SK-N-SH treated with all-trans-retinoic acid at 6 μM for 48 hours (cell line): ENCODE results near the gene SMIM29.

ENCODE experiments used
- ATAC-seq: fragments of 200-7000 bp; cut with Tn5 transposase; 3 replicates; pipeline ENCODE4 v1.9.1; 2020; ENCODE audit warnings: mild to moderate bottlenecking, moderate library complexity
- ARNTL ChIP-seq: fragments of 450-650 bp; formaldehyde crosslinking; IDR thresholded peaks from 2 replicates; pipeline ENCODE4 v1.5.0; 2020; ENCODE audit warnings: low read depth, mild to moderate bottlenecking, moderate library complexity, borderline replicate concordance
- BACH2 ChIP-seq: fragments of 250-450 bp; sonication (Bioruptor Pico); IDR thresholded peaks from 2 replicates; pipeline ENCODE4 v1.9.0; 2021; ENCODE audit warnings: mild to moderate bottlenecking, borderline replicate concordance
- CREB5 ChIP-seq: fragments of 250-450 bp; sonication (Bioruptor Pico); IDR thresholded peaks from 2 replicates; pipeline ENCODE4 v1.5.1; 2020; ENCODE audit warnings: low read depth, mild to moderate bottlenecking, moderate library complexity
- CSDC2 ChIP-seq: fragments of 250-450 bp; sonication (Bioruptor Pico); IDR thresholded peaks from 2 replicates; pipeline ENCODE4 v1.5.0; 2020; ENCODE audit warnings: mild to moderate bottlenecking, moderate library complexity
- ESRRG ChIP-seq: fragments of 250-450 bp; sonication (Bioruptor Pico); IDR thresholded peaks from 2 replicates; pipeline ENCODE4 v1.6.1; 2021; ENCODE audit warnings: mild to moderate bottlenecking
- GLIS3 ChIP-seq: fragments of 250-450 bp; sonication (Bioruptor Pico); IDR thresholded peaks from 2 replicates; pipeline ENCODE4 v1.5.0; 2020; ENCODE audit warnings: mild to moderate bottlenecking, moderate library complexity
- ISL1 ChIP-seq: fragments of 250-450 bp; sonication (Bioruptor Pico); IDR thresholded peaks from 2 replicates; pipeline ENCODE4 v2.1.2; 2022; ENCODE audit warnings: mild to moderate bottlenecking, moderate library complexity
- PPARA ChIP-seq: fragments of 250-450 bp; sonication (Bioruptor Pico); IDR thresholded peaks from 2 replicates; pipeline ENCODE4 v1.5.0; 2020; ENCODE audit warnings: mild to moderate bottlenecking, borderline replicate concordance
- RARB ChIP-seq: fragments of 250-450 bp; sonication (Bioruptor Pico); IDR thresholded peaks from 2 replicates; pipeline ENCODE4 v1.8.0; 2021; ENCODE audit warnings: mild to moderate bottlenecking, moderate library complexity
- SNAI2 ChIP-seq: fragments of 250-450 bp; sonication (Bioruptor Pico); IDR thresholded peaks from 2 replicates; pipeline ENCODE4 v1.5.0; 2020; ENCODE audit warnings: mild to moderate bottlenecking, moderate library complexity
- TOX ChIP-seq: fragments of 250-450 bp; sonication (Bioruptor Pico); IDR thresholded peaks from 2 replicates; pipeline ENCODE4 v1.8.0; 2021; ENCODE audit warnings: mild to moderate bottlenecking, moderate library complexity, borderline replicate concordance
- TSHZ2 ChIP-seq: fragments of 250-450 bp; sonication (Bioruptor Pico); IDR thresholded peaks from 2 replicates; pipeline ENCODE4 v1.5.0; 2020; ENCODE audit warnings: mild to moderate bottlenecking, moderate library complexity
- ZC3H10 ChIP-seq: fragments of 250-450 bp; sonication (Bioruptor Pico); IDR thresholded peaks from 2 replicates; pipeline ENCODE4 v1.5.1; 2021; ENCODE audit warnings: mild to moderate bottlenecking, moderate library complexity
- ZNF70 ChIP-seq: fragments of 450-650 bp; formaldehyde crosslinking; IDR thresholded peaks from 2 replicates; pipeline ENCODE4 v1.5.0; 2020; ENCODE audit warnings: mild to moderate bottlenecking, moderate library complexity
- ZNF8 ChIP-seq: fragments of 450-650 bp; formaldehyde crosslinking; IDR thresholded peaks from 2 replicates; pipeline ENCODE4 v1.5.0; 2020; ENCODE audit warnings: mild to moderate bottlenecking, moderate library complexity
- TF ChIP-seq, protein P1 (sequence below): fragments of 250-450 bp; sonication (Bioruptor Pico); IDR thresholded peaks from 2 replicates; pipeline ENCODE4 v1.8.0; 2020; ENCODE audit warnings: mild to moderate bottlenecking, moderate library complexity, borderline replicate concordance
- TF ChIP-seq, protein P2 (sequence below): fragments of 250-450 bp; sonication (Bioruptor Pico); IDR thresholded peaks from 2 replicates; pipeline ENCODE4 v1.5.1; 2021; ENCODE audit warnings: mild to moderate bottlenecking, moderate library complexity

Gene SMIM29

GRCh38 chr6:34277763-34278112, 28.9 kb upstream of the SMIM29 start:
- no peak for ATAC-seq
- TF ChIP-seq CREB5 (CRISPR knock-in tag) (no peak), ZNF8 (CRISPR knock-in tag) (no peak), TSHZ2 (no peak), BACH2 (no peak), ISL1 (CRISPR knock-in tag) (no peak)
- TF ChIP-seq, protein P1, sequence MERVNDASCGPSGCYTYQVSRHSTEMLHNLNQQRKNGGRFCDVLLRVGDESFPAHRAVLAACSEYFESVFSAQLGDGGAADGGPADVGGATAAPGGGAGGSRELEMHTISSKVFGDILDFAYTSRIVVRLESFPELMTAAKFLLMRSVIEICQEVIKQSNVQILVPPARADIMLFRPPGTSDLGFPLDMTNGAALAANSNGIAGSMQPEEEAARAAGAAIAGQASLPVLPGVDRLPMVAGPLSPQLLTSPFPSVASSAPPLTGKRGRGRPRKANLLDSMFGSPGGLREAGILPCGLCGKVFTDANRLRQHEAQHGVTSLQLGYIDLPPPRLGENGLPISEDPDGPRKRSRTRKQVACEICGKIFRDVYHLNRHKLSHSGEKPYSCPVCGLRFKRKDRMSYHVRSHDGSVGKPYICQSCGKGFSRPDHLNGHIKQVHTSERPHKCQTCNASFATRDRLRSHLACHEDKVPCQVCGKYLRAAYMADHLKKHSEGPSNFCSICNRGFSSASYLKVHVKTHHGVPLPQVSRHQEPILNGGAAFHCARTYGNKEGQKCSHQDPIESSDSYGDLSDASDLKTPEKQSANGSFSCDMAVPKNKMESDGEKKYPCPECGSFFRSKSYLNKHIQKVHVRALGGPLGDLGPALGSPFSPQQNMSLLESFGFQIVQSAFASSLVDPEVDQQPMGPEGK (CRISPR knock-in tag), result no peak

DNA sequence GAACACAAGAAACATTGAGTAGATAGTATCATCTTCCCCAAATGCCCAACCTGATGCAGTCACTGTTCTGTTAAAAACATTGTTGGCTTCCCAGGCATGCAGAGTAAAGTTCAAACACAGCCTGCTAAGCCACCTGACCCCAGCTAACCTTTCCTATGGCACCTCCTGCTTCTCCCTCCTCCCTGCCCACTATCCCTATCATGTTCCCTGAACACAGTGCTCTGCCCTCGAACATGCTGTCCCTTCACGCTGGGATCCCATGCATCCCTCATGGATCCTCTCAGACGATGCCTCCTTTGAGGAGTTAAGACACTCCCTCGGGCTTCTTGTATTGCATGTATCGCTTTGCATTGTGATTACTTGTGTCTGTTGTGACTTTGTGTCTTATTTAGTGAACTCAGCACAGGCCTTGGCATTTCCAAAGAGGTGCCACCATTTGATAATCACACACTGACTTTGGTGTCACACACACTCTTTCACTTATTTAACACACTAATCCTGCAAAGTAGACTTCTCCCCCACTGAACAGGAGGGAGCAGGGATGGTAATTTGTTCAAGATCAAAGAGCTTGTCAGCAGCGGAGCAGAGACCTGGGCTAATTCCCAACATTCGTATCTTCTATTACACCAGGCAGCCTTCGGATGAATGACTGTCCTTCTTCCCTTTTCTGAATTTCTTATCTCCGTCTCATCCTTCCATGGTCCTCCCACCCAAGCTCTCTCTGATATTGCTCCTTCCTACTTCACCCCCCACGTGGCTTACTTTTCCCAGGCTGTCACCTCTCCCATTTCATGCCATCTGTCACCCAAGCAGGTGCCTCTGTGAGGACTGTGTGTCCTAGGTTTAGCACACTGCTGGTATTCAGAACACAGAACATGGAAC, 28.3 kb upstream of the SMIM29 start:
- ATAC-seq, result no peak
- TF ChIP-seq SNAI2 (CRISPR knock-in tag), result no peak
- no peak for TF ChIP-seq CSDC2
- TF ChIP-seq TSHZ2, result no peak
- no peak for TF ChIP-seq ZNF70 (CRISPR knock-in tag)
- no peak for TF ChIP-seq ARNTL (CRISPR knock-in tag)

DNA sequence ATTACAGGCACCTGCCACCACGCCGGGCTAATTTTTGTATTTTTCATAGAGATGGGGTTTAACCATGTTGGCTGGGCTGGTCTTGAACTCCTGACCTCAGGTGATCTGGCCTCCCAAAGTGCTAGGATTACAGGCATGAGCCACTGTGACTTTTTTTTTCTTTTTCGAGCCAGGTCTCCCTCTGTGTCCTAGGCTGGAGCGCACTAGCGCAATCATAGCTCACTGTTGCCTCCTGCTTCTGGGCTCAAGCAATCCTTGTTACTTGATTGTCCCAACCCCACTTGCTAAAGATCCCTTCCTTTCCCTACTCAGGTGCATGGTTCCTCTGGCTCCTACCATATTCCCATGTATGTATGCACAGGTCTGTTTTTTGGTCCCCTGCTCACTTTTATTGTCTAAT, 27.4 kb upstream of the SMIM29 start:
- no peak for ATAC-seq
- TF ChIP-seq TOX (CRISPR knock-in tag), result no peak
- TF ChIP-seq, protein P1 (CRISPR knock-in tag), result no peak
- TF ChIP-seq BACH2, result no peak
- no peak for TF ChIP-seq ZNF8 (CRISPR knock-in tag)
- no peak for TF ChIP-seq ESRRG (CRISPR knock-in tag)
- TF ChIP-seq RARB (CRISPR knock-in tag), result no peak
- no peak for TF ChIP-seq SNAI2 (CRISPR knock-in tag)

DNA sequence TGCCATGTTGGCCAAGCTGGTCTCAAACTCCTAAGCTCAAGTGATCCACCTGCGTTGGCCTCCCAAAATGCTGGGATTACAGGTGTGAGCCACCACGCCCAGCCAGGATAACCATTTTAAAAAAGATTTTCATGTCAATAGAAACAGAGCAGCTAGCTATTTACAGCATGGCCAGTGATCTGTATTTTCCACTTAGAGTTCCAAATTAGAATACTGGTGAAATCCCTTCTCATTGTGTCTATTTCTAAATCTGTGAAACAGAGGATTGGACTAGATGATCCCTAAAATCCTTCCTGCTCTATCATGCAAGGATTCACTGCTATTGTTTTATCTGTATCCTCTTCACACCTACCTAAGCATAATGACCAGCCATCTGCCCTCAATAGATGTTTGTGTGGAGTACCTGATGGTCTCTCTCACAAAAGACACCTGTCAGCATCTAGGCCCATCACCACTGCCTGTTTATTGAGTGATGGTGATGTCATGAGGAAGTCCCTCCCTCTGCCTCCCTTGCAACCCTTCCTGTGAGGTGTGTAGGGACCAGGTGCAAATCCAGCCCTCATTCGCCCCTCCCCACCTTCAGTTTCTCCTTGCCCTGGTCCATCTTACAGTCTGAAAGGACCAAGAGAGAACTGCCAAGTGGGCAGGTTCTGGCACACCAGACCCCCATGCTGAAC, 26.5 kb upstream of the SMIM29 start:
- ATAC-seq, result no peak
- no peak for TF ChIP-seq ESRRG (CRISPR knock-in tag)
- no peak for TF ChIP-seq GLIS3 (CRISPR knock-in tag)
- no peak for TF ChIP-seq PPARA (CRISPR knock-in tag)
- no peak for TF ChIP-seq CREB5 (CRISPR knock-in tag)
- no peak for TF ChIP-seq ZC3H10 (CRISPR knock-in tag)
- no peak for TF ChIP-seq TSHZ2
- TF ChIP-seq, protein P2, sequence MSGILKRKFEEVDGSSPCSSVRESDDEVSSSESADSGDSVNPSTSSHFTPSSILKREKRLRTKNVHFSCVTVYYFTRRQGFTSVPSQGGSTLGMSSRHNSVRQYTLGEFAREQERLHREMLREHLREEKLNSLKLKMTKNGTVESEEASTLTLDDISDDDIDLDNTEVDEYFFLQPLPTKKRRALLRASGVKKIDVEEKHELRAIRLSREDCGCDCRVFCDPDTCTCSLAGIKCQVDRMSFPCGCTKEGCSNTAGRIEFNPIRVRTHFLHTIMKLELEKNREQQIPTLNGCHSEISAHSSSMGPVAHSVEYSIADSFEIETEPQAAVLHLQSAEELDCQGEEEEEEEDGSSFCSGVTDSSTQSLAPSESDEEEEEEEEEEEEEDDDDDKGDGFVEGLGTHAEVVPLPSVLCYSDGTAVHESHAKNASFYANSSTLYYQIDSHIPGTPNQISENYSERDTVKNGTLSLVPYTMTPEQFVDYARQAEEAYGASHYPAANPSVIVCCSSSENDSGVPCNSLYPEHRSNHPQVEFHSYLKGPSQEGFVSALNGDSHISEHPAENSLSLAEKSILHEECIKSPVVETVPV, result no peak
